HCT116 (cell line): ENCODE data around the gene GLMP.

Source experiments
- EGR1 ChIP-seq: IDR thresholded peaks from 2 replicates; pipeline ENCODE4 v1.6.1; 2012; ENCODE audit warnings: low read depth
- EZH2 ChIP-seq: fragments of 200-600 bp; sonication (generic); IDR thresholded peaks from 2 replicates; pipeline ENCODE4 v1.6.1; 2017; ENCODE audit warnings: antibody characterized with exemption, mixed run types
- FOSL1 ChIP-seq: IDR thresholded peaks from 2 replicates; pipeline ENCODE4 v1.6.1; 2012; ENCODE audit warnings: low read depth
- POLR2A ChIP-seq: IDR thresholded peaks from 2 replicates; pipeline ENCODE4 v1.7.0; 2011; ENCODE audit warnings: borderline replicate concordance; ENCODE audit not compliant: insufficient read depth, insufficient read length; ENCODE audit errors: extremely low read depth
- POLR2AphosphoS5 ChIP-seq: IDR thresholded peaks from 2 replicates; pipeline ENCODE4 v1.6.1; 2011; ENCODE audit warnings: mild to moderate bottlenecking, low read depth, low read length, moderate library complexity
- RAD21 ChIP-seq: IDR thresholded peaks from 2 replicates; pipeline ENCODE4 v1.6.1; 2012; ENCODE audit warnings: low read depth, mild to moderate bottlenecking
- SIN3A ChIP-seq: IDR thresholded peaks from 2 replicates; pipeline ENCODE4 v1.6.1; 2012; ENCODE audit warnings: low read depth
- TCF7L2 ChIP-seq: IDR thresholded peaks from 2 replicates; pipeline ENCODE4 v1.7.0; 2011; ENCODE audit warnings: borderline replicate concordance, inconsistent platforms; ENCODE audit not compliant: insufficient read depth, insufficient read length; ENCODE audit errors: extremely low read depth
- YY1 ChIP-seq: IDR thresholded peaks from 2 replicates; pipeline ENCODE4 v1.6.1; 2011; ENCODE audit warnings: low read length, low read depth, moderate library complexity, mild to moderate bottlenecking; ENCODE audit not compliant: insufficient replicate concordance; ENCODE audit errors: extremely low read depth
- ZFX ChIP-seq: fragments of 450-650 bp; IDR thresholded peaks from 2 replicates; pipeline ENCODE4 v1.6.1; 2017
- ZNF274 ChIP-seq: fragments of 200-500 bp; sonication (Bioruptor generic); IDR thresholded peaks from 2 replicates; pipeline ENCODE4 v1.6.1; 2014; ENCODE audit warnings: mild to moderate bottlenecking, low read depth, low read length, inconsistent platforms
- TF ChIP-seq, protein P1 (sequence below), 3 experiments: fragments of 200-600 bp in 1 of 3; sonication (generic) in 1 of 3; IDR thresholded peaks in 2 of 3; conservative IDR thresholded peaks in 1 of 3; 2 replicates each; pipeline ENCODE4 v1.5.1; 2012 to 2017; ENCODE audit warnings: low read depth in 2 of 3, low read length in 2 of 3, antibody characterized with exemption in 1 of 3, borderline replicate concordance in 1 of 3, control low read depth in 1 of 3, mild to moderate bottlenecking in 1 of 3, mixed read lengths in 1 of 3, mixed run types in 1 of 3, moderate library complexity in 1 of 3; ENCODE audit not compliant: insufficient read depth in 1 of 3
- TF ChIP-seq, protein P2 (sequence below): IDR thresholded peaks from 2 replicates; pipeline ENCODE4 v1.6.1; 2012; ENCODE audit warnings: low read depth
- TF ChIP-seq, protein P3 (sequence below): IDR thresholded peaks from 2 replicates; pipeline ENCODE4 v1.6.1; 2012

DNA sequence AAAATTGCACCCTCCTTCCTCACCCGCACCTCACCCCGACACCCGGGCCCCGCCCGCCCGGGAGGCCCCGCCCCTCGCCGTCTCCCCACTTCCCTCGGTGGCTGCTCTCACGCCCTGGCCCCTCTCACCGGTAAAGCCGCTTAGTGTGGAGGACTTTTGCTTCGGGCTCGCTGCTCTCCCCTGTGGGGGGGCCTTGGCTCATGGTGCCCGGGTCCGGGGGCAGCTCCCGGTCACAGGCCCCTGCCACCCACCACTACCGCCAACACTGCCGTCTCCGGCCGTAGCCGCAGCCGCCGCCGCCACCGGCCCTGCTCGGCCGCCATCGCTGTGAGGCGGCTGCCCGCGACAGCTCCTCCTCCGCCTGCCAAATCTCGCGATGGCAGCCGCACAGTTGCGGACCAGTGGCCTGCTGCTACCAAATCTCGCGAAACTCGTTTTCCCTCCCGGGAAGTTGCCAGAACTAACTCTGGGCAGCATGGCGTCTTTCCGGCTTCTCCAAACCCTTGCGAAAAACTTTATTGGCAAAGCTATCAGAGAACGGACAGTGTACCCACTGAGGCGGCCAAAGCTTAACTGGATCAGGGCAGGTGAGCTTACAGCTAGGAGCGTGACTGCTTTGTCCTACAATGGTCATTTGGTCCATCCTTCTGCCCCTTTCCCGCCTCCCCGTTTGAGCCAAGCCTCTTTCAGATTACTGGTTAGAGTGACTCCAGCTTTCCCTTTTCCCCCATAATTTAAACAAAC is 12.8 kb downstream of the GLMP start, which contains the start of gene SMG5:
- TF ChIP-seq POLR2AphosphoS5 = peak; percentile 90
- TF ChIP-seq, protein P1, sequence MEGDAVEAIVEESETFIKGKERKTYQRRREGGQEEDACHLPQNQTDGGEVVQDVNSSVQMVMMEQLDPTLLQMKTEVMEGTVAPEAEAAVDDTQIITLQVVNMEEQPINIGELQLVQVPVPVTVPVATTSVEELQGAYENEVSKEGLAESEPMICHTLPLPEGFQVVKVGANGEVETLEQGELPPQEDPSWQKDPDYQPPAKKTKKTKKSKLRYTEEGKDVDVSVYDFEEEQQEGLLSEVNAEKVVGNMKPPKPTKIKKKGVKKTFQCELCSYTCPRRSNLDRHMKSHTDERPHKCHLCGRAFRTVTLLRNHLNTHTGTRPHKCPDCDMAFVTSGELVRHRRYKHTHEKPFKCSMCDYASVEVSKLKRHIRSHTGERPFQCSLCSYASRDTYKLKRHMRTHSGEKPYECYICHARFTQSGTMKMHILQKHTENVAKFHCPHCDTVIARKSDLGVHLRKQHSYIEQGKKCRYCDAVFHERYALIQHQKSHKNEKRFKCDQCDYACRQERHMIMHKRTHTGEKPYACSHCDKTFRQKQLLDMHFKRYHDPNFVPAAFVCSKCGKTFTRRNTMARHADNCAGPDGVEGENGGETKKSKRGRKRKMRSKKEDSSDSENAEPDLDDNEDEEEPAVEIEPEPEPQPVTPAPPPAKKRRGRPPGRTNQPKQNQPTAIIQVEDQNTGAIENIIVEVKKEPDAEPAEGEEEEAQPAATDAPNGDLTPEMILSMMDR (IDR thresholded peaks at IDR 0.05 in 2 of 3, conservative IDR thresholded peaks at IDR 0.05 in 1 of 3; ENCODE audit: borderline replicate concordance in 1 of 3, insufficient read depth in 1 of 3, low read depth in 2 of 3, low read length in 2 of 3) = no peak
- no peak for TF ChIP-seq ZNF274
- TF ChIP-seq, protein P2, sequence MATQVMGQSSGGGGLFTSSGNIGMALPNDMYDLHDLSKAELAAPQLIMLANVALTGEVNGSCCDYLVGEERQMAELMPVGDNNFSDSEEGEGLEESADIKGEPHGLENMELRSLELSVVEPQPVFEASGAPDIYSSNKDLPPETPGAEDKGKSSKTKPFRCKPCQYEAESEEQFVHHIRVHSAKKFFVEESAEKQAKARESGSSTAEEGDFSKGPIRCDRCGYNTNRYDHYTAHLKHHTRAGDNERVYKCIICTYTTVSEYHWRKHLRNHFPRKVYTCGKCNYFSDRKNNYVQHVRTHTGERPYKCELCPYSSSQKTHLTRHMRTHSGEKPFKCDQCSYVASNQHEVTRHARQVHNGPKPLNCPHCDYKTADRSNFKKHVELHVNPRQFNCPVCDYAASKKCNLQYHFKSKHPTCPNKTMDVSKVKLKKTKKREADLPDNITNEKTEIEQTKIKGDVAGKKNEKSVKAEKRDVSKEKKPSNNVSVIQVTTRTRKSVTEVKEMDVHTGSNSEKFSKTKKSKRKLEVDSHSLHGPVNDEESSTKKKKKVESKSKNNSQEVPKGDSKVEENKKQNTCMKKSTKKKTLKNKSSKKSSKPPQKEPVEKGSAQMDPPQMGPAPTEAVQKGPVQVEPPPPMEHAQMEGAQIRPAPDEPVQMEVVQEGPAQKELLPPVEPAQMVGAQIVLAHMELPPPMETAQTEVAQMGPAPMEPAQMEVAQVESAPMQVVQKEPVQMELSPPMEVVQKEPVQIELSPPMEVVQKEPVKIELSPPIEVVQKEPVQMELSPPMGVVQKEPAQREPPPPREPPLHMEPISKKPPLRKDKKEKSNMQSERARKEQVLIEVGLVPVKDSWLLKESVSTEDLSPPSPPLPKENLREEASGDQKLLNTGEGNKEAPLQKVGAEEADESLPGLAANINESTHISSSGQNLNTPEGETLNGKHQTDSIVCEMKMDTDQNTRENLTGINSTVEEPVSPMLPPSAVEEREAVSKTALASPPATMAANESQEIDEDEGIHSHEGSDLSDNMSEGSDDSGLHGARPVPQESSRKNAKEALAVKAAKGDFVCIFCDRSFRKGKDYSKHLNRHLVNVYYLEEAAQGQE = no peak
- no peak for TF ChIP-seq EZH2
- TF ChIP-seq POLR2A = peak; percentile 74
- TF ChIP-seq ZFX = peak; percentile 38; the same call in 1 of the 2 replicates
- no peak for TF ChIP-seq RAD21
- TF ChIP-seq EGR1 = peak; percentile 82
- TF ChIP-seq YY1 = peak; percentile 99
- TF ChIP-seq, protein P3, sequence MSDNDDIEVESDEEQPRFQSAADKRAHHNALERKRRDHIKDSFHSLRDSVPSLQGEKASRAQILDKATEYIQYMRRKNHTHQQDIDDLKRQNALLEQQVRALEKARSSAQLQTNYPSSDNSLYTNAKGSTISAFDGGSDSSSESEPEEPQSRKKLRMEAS = peak; percentile 93
- no peak for TF ChIP-seq FOSL1
- TF ChIP-seq SIN3A = peak; percentile 87
- peak; percentile 28 for TF ChIP-seq TCF7L2
